GM21717 (cell line): ENCODE results near the gene CDK3.
"Not testable (repeated sequence)": the region's sequence is repeated elsewhere in the genome, so short reads cannot be mapped to it uniquely, and the experiment has no call there.

ENCODE experiments used
- ATAC-seq: cut with Tn5 transposase; IDR thresholded peaks from one replicate; pipeline ENCODE4 v1.9.1; 2021; ENCODE audit warnings: mild to moderate bottlenecking, moderate library complexity; ENCODE audit not compliant: unreplicated experiment

The CDK3 gene

GRCh38 chr17:76036497-76037261 is 36.0 kb downstream of the CDK3 start:
- ATAC-seq = no peak

DNA sequence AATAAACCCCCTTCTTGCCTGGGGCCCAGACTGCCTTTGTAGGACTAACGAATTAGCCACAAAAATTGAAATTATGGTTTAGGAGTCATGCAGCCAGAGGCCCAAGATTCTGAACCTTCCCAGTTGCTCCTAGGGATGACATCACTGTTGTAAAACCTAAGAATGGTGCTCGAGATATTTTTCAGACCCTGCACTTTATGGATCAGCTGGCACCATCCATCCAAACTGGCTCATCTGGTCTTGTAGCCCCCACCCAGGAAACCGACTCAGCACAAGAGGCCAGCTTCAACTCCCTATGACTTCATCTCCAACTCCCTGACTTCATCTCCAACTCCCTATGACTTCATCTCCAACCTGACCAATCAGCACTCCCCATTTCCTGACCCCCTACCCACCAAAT is 37.4 kb downstream of the CDK3 start:
- no peak for ATAC-seq

DNA sequence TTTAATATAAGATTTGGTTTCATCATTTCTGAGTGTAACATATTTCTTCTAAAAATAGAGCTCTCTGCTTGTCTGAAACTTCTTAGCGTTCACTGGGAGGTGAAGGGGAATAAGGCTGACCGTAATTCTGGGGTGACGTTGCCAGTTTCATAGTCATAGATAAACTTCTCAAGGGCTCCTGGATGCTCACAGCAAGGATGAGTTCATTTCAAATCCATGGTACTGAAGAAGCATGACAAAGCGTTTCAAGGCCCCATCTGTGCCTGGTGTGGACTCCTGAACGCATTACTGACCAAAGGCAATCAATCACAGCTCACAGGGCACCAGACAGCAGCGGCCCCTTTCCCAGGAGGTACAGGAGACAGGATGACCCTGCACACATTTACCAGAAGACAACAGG is 38.5 kb downstream of the CDK3 start:
- ATAC-seq = no peak

DNA sequence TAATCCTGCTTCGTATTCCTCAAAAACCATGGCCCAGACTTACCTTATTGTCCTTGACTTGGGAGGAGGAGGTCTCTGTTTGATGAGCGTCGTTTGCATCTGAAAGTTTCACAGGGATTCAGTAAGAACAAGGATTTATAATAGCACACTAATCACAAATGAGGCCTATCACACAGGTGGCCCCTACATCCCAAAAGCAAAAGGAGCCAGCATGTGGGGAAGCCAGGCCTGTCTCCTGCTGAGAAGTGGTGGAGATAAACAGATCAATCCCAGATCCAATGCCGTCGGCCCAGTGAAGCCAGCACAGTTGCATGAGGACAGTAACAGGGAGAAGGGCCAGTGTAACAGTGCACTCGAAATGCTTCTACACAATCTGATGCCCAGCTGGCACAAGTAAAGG is 39.7 kb downstream of the CDK3 start:
- ATAC-seq = no peak

DNA sequence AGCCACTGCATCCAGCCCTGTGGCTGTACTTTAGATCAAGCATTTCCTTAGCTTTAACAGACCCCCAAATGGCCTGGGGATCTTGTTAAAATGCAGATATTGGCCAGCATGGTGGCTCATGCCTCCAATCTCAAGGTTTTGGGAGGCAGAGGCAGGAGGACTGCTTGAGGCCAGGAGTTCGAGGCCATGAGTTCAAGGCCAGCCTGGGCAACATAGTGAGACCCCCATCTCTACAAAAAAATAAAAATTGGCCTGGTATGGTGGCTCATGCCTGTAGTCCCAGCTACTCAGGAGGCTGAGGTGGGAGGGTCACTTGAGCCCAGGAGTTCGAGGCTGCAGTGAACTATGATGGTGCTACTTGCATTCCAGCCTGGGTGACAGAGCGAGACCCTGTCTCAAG is 42.2 kb downstream of the CDK3 start:
- ATAC-seq = not testable (repeated sequence)

DNA sequence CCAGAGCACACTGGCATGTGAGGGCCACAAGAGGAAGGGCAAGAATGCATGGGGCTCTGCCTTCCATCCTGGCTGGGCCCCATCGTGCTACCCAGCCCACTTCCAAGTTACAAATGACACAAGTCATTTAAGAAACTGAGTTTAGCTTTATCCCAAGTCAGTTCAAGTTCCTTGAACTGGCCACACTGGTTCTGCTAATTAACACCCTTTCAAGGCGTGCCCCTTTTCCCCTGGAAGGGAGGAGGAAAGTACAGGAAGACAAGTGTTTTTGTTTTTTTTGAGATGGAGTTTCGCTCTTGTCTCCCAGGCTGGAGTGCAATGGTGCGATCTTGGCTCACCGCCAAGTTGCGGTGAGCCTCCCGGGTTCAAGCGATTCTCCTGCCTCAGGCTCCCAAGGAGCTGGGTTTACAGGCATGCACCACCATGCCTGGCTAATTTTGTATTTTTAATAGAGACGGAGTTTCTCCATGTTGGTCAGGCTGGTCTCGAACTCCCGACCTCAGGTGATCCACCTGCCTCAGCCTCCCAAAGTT is 43.9 kb downstream of the CDK3 start:
- not testable (repeated sequence) for ATAC-seq

DNA sequence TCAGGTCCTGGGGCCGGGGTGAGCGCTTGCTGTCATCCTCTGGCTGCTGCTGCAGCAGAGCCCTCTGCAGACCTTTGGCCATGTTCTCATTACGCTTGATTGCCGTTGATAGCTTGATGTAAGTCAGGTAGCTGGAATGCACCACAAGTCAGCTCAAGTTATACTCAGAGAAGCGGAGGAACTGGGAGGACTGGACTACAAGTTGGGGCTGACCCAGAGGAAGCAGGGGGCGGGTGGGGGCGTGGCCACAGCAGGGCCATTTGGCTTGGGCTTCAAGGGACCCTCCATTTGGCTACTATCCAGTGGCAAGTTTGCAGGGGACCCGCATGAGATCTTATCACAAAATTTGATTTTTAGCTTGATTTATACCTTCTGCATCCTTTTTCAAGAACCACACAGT is 45.4 kb downstream of the CDK3 start:
- ATAC-seq = no peak

- no peak for ATAC-seq
Measured at GRCh38 chr17:76048025-76048605, 47.5 kb downstream of the CDK3 start.

- ATAC-seq = no peak
Measured at GRCh38 chr17:76048711-76049110, 48.1 kb downstream of the CDK3 start.

DNA sequence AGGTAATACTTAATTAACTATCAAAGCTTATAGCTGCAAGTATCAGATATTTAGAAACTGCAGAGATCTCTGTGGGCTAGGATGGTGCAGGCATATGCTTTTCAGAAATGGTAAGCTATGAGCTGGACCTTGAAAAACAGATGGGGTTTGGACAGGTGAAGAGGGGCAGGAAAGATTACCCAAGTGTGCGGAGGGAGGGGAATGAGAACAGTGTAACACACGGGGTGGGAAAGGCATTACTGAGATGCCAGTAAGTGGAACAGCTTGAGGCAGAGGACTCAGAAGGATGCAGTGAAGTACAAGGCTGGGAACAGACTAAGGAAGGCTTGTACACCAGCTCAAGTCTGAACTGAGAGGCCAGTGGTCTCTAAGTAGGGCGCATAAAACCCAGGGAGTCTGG is 48.6 kb downstream of the CDK3 start:
- ATAC-seq = no peak

DNA sequence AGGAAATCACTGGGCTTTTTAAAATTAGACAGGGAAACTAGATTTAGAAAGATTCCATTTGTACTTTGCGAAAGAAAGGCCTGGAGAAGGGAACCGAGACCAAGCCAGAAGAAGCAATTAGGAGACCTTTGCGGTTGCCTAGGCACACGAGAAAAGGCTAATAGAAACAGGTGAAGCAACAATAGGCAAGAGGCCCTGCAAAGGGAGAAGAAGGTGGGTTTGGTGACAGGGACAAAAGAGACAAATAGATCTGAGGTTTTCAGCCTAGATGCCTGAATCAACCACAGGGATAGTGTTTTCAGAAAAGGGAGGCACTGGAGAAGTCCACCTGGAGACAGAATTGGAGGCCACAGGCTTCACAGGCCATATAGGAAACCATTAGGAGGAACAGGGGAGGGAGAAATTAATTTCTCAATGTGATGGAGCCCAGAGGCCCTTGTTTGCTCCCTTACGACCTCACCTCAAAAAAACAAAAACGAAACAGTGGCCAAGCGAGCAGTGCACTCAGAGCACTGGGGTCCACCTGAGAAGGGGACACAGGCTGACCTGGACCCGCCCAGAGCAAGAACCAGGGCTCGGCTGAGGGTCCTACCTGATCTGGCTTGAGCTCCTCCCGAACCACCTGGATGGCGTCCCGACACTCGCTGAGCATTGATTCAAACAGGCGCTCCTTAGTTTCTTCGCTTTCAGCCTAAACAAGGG is 49.3 kb downstream of the CDK3 start:
- ATAC-seq = no peak

DNA sequence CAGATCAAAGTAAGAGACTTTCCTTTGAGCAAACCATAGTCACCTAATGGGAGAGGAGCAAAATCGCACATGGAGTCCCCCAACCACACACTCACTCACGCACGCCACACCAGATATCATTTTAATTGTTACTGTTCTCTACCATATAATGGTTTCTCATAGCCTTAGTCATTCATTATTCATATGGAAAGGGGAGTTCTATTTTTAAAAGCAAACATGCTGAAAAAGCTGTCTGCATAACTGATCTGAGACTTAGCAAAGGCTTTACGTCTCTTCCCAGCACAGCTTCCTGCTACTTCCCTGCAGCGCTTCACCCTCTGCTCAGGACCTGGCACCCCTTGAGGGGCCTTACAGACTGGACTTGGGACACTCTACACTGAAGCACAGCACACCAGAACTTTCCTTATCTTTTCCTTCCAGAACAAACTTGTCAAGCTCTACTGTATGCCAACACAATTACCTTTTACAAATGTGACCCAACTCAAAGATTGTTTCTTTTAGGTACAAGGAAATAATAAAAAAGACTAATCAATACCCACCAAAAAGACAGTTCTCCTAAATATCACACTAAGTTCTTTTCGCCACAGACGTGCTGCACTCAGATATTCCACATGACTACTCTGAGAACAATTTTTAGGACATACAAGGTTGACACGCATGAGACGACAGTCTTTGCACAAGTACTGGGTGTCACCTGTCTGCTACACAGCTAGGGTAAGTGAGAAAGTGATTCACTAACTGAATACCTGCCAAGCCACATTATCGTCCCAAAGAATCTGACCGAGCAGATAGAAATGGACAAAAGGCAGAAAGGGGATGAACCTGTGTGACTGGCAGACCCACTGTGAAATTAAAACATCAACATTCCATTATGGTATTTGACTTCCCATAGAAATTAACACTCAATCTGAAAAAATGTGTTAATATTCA is 50.1 kb downstream of the CDK3 start:
- ATAC-seq = no peak

DNA sequence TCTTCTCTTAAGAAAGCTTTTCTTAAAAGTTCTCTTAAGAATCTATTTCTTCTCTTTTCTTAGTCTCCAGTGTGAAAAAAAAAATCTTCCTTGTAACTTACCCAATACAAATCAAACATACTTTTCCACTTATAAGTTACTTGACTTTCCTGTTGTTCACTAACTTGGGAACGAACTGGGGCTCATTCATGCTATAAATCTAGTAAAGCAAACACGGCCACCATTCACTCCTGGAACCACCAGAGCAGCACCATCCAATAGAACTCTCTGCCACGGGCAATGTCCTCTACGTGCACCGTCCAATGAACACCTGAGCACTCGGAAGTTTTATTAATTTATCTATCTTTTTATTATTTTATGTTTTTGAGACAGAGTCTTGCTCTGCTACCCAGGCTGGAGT is 50.9 kb downstream of the CDK3 start:
- no peak for ATAC-seq

- no peak for ATAC-seq
Measured at GRCh38 chr17:76053246-76054111, 52.8 kb downstream of the CDK3 start.

- ATAC-seq = no peak
Measured at GRCh38 chr17:76054112-76054476, 53.4 kb downstream of the CDK3 start.
